GM19351 (cell line): ENCODE results near the gene CDK11B.

Experiments
- ATAC-seq: cut with Tn5 transposase; IDR thresholded peaks from one replicate; pipeline ENCODE4 v1.9.1; 2021; ENCODE audit warnings: mild to moderate bottlenecking, moderate library complexity; ENCODE audit not compliant: unreplicated experiment

The CDK11B gene

DNA sequence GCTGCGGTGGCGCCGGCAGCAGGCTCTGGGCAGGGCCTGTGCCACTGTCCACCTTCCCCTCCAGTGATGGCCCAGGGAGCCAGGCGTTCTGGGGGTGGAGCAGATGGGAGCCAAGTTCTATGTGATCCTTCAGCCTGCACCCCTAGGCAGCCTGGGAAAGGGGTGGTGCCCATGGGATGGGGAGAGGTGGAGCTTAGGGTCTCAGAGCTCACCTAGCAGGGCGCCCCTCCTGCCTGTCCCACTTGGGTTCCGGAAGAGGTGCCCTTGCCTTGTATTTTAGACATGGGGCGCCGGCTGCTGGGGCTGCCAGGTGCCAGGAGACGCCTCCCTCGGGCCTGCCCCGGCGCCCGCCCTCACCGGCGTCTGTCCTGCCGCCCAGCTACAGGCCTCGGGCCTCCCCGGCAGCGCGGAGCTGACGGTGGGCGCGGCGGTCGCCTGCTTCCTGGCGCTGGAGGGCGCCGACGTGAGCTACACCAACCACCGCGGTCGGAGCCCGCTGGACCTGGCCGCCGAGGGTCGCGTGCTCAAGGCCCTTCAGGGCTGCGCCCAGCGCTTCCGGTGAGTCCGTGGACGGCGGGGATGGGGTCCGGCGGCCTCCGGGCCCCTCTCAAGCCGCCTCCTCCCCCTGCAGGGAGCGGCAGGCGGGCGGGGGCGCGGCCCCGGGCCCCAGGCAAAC lies 29.9 kb downstream of the CDK11B start:
- ATAC-seq: no peak

DNA sequence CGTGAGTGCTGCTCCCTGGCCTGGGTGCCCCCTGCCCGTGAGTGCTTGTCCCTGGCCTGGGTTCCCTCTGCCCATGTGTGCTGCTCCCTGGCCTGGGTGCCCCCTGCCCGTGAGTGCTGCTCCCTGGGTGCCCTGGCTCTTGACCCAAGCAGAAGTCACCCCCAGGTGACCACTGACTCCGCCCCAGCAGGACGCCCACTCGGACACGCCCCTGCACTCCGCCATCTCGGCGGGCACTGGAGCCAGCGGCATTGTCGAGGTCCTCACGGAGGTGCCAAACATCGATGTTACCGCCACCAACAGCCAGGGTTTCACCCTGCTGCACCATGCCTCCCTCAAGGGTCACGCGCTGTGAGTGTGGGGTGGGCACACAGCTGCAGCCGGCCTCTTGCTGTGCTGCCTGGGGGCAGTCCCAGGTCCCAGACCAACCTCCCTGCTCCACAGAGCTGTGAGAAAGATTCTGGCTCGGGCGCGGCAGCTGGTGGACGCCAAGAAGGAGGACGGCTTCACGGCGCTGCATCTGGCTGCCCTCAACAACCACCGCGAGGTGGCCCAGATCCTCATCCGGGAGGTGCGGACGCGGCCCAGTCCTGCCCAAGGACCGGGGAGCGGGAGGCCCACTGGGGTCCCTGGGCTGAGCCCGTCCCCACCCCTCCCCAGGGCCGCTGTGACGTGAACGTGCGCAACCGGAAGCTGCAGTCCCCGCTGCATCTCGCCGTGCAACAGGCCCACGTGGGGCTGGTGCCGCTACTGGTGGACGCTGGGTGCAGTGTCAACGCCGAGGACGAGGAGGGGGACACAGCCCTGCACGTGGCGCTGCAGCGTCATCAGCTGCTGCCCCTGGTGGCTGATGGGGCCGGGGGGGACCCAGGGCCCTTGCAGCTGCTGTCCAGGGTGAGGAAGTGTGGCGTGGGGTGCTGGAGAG lies 30.7 kb downstream of the CDK11B start:
- no peak for ATAC-seq

DNA sequence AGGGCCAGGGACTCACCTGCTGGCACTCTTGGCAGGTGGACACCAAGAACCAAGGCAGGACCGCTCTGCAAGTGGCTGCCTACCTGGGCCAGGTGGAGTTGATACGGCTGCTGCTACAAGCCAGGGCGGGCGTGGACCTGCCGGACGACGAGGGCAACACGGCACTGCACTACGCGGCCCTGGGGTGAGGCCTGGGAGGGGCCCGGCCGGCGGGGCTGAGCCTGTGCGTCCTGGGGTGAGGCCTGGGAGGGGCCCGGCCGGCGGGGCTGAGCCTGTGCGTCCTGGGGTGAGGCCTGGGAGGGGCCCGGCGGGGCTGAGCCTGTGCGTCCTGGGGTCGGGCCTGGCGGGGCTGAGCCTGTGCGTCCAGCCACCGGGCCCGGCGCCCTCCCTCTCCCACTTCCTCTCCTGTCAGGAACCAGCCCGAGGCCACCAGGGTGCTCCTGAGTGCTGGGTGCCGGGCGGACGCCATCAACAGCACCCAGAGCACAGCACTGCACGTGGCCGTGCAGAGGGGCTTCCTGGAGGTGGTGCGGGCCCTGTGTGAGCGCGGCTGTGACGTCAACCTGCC lies 31.5 kb downstream of the CDK11B start:
- no peak for ATAC-seq

GRCh38 chr1:1626207-1627141 lies 32.3 kb downstream of the CDK11B start:
- no peak for ATAC-seq

DNA sequence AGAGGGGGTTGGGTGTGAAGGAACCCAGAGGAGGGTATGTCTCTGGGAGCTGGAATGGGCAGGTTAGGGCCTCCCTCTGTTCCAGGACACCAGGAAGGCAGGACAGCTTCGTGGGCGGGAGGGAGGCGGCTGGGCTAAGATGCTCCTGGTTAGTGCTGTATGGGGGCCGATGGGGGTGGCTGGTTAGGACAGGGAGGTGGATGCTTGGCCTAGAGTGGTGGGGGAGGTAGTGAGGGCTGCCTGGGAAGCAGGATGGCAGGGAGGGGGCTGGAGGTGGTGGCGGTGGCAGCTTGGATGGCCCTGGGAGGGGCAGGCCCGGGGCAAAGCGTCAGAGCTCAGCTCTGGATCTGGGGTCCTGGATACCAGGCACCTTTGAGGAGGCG lies 33.0 kb downstream of the CDK11B start:
- no peak for ATAC-seq

DNA sequence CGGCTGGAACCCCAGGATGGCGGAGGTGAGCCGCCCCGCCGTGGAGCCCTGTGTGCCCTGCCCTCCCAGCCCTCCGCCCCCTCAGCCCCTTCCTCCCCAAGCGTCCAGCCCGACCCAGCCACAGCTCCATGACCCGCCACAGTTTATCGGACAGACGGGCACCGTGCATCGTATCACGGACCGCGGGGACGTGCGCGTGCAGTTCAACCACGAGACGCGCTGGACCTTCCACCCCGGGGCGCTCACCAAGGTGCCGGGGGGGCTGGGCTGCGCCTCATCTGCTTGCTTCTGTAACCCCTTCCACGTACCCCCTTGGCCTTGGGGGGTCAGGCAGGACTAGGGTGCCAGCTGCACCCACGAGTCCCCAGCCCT lies 33.4 kb downstream of the CDK11B start:
- ATAC-seq: no peak

DNA sequence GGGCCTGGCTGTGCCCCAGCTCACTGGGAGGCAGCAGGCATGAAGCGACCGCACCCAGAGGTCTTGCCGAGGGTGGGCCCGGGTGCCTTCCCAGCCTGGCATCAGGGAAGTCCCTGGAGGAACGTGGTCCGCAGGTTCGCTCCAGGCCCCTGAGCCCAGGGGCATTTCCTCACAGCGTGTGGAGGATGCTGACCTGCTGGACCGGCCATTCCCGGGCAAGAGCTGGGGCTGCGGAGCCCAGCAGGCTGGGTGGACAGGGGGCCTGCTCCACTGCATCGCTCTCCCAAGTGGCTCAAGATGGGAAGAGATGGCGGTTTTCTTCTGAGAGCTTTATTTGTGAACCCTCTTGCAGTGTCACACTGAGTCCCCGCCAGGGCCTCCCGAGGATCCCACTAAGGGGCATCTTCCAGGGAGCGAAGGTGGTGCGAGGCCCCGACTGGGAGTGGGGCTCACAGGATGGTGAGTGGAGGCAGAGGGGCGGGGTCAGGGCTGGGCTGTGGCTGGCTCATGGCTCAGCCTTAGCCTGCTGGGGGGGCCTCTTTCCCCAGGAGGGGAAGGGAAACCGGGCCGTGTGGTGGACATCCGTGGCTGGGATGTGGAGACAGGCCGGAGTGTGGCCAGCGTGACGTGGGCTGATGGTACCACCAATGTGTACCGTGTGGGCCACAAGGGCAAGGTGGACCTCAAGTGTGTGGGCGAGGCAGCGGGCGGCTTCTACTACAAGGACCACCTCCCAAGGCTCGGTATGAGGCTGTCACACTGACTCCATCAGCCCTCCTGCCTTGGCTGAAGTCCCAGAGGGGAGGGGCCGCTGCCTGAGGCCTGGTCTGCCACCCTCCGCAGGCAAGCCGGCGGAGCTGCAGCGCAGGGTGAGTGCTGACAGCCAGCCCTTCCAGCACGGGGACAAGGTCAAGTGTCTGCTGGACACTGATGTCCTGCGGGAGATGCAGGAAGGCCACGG lies 34.1 kb downstream of the CDK11B start:
- ATAC-seq: no peak

GRCh38 chr1:1623631-1624442 lies 35.0 kb downstream of the CDK11B start:
- no peak for ATAC-seq

- ATAC-seq: no peak
These were observed 35.6 kb downstream of the CDK11B start for GRCh38 chr1:1623181-1623630.

GRCh38 chr1:1622788-1623094 lies 36.1 kb downstream of the CDK11B start:
- ATAC-seq: no peak

- ATAC-seq: no peak
These were observed 36.6 kb downstream of the CDK11B start for GRCh38 chr1:1622010-1622787.

DNA sequence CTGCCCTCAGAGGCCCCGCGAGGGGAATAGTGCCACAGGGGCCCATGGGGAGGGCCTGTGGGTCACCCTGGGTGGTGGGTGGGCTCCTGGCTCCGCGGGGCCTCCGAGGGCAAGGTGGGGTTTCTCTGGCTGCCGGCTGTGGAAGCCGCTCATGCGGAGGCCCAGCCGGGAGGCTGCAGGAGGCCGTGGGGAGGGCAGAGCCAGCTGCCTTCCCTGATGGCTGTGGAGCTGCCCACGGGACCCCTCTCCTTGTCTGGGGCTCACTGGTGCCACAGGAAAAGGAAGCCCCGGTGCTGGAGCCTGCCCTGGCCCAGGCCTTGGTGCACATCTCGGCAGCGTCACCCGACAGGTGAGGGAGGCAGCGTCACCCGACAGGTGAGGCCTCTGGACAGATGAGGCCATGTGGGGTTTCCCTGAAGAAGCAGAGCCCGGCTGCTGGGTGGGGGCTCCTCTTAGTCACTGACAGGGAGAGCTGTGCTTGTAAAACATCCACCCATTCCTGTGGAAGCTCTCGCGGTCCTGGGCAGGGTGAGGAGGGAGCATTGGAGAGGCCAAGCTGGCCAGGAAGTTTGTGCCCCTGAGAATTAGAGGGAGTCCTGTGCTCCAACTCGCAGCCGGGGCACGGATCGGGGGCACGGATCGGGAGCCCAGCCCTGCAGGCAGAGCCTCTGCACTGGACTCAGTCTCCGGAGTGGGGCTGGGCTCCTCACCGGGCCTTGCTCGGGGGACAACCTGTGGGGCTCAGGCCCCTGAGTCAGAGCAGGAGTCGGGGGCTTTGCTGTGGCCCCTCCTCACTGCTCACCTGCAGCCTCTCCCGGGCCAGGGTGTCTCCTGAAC lies 37.4 kb downstream of the CDK11B start:
- no peak for ATAC-seq

DNA sequence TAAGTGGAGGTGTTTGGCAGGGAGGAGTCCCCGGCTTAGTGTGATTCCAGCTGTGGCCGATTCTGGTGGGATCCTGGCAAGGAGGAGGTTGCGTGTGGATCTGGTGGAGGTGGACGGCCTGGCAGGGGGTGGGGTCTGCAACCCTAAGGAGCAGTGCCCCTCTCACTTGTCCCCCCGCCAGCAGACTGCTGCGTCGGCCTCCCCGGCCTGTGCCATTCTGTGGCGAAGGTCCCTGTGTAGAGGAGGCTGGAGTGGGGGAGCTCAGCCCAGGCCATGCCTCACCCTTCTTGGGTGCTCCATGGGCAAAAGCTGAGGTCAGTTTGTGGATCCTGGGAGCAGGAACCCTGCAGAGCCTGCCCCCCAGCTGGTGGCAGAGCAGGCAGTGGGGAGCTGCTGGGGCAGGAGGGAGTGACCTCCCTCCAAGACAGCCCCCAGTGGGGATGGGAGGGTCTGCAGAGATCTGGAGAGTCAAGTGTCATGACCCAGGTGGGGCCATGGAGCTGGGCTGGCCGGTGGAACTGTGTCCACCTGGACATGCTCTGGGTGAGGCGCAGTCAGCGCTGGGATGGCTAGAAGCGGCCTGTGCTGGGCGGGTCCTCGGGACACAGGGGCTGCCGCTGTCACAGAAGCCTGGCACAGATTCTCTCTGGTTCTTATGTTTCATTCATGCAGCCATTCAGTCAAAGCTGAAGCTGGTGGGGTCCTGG lies 38.2 kb downstream of the CDK11B start:
- ATAC-seq: no peak

DNA sequence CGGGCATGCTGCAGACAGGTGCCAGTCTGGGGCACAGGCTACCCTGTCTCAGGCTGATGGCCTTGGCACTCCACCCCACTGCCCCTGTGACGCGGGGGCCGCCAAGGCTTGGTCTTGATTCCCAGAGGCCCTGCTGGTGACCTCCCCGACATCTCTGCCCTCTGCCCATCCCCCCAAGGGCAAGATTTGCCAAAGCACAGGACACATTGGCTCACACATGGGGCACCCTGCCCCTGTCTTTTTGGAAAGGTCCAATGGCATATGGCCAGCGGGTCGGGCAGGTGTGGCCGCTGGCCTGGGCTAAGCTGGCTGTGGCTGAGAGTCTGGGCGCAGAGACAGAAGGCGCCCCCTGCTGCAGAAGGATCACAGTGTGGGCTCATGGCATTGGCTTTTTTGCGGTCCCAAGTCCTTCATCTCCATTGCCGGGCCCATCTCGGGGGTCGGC lies 38.9 kb downstream of the CDK11B start:
- no peak for ATAC-seq

- no peak for ATAC-seq
These were observed 40.3 kb downstream of the CDK11B start for GRCh38 chr1:1618396-1619068.

DNA sequence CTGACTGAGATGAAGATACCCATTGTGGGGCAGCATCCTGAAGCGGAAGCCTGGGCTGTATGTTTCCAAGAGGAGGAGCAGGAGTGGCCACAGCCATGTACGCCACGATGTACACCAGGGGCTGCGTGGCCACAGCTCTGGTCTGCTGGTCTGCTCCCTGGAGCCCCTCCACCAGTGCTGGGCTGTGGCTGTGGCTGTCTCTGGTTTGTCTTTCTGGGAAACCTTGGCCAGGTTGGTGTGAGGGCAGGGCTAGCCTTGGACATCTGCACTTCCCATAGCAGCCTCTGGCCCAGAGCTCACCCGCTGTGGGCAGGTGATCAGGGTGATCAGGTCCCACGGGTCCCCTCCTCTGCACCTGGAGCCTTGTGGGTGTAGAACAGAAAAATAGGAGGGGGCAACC lies 40.9 kb downstream of the CDK11B start:
- ATAC-seq: no peak
